ENCODE data around the gene C11orf24.

The C11orf24 gene

GRCh38 chr11:68221406-68221805 is 50.4 kb downstream of the C11orf24 start:
- no peaks in the 10 kb centered on the region for H3K9me3 ChIP-seq (ENCODE audit: control insufficient read depth in 2 of 2, low read length in 2 of 2)
- H3K27ac ChIP-seq (ENCODE audit: low read depth in 2 of 2, low read length in 2 of 2), result no peak overlapping the region
- H3K9ac ChIP-seq (ENCODE audit: low read depth in 1 of 2, low read length in 2 of 2), result no peak overlapping the region
- no peaks in the 10 kb centered on the region for H3K27me3 ChIP-seq (ENCODE audit: control insufficient read depth in 2 of 2, insufficient read depth in 2 of 2, low read length in 2 of 2)
- H3K36me3 ChIP-seq (ENCODE audit: control insufficient read depth in 2 of 2, insufficient read depth in 2 of 2, low read length in 2 of 2), result no peaks in the 10 kb centered on the region
- H3K4me3 ChIP-seq (ENCODE audit: low read length in 2 of 2), result no peak overlapping the region
- H3K4me1 ChIP-seq (ENCODE audit: control insufficient read depth in 2 of 2, insufficient read depth in 2 of 2, low read length in 2 of 2), result peaks cover 2 to 4% of the 10 kb centered on the region in 2 donors

- H3K4me1 ChIP-seq (ENCODE audit: control insufficient read depth in 2 of 2, insufficient read depth in 2 of 2, low read length in 2 of 2), result peaks cover 19 to 28% of the 10 kb centered on the region in 2 donors
- H3K27ac ChIP-seq (ENCODE audit: low read depth in 2 of 2, low read length in 2 of 2), result peak overlapping the region; percentile 80 to 83
Observed at GRCh38 chr11:68216171-68216938, 55.4 kb downstream of the C11orf24 start.

DNA sequence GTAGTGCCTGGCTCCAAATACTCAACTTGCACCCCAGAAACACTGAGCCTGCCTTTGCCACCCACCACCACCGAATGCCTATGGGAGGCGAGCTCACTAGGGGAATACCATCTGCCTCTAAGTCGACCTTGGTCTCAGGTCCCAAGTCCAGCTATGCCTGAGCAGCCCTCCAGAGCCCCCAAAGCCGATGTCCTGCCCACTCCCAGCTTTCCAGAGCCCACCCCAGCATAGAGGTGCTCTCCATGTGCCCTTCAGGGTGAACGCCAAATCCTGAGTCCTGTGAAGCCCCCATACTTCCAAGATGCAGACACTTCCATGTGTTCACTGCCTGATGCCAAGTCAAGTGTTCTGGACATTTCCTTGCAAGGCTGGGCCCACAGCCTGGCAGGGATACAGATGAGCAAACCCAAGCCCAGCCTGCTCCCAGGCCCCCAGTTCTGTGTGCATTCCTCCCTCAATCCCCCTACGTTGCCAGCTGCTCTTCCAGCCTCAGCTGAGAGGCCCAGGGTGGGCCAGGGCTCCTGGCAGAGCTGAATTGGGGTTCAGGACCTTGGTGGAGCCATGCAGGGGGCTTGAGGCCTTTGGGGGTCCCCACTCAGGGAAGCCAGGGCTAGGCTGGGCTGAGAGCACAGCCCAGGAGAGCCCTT is 56.1 kb downstream of the C11orf24 start:
- H3K36me3 ChIP-seq (ENCODE audit: control insufficient read depth in 2 of 2, insufficient read depth in 2 of 2, low read length in 2 of 2), result no peaks in the 10 kb centered on the region
- H3K27ac ChIP-seq (ENCODE audit: low read depth in 2 of 2, low read length in 2 of 2), result peak overlapping the region; percentile 80 to 83
- H3K9me3 ChIP-seq (ENCODE audit: control insufficient read depth in 2 of 2, low read length in 2 of 2), result no peaks in the 10 kb centered on the region
- H3K27me3 ChIP-seq (ENCODE audit: control insufficient read depth in 2 of 2, insufficient read depth in 2 of 2, low read length in 2 of 2), result no peaks in the 10 kb centered on the region
- H3K4me1 ChIP-seq (ENCODE audit: control insufficient read depth in 2 of 2, insufficient read depth in 2 of 2, low read length in 2 of 2), result peaks cover 26 to 34% of the 10 kb centered on the region in 2 donors
- H3K4me3 ChIP-seq (ENCODE audit: low read length in 2 of 2), result peak overlapping the region; percentile 18 to 50
- peak overlapping the region; percentile 67 to 79 for H3K9ac ChIP-seq (ENCODE audit: low read depth in 1 of 2, low read length in 2 of 2)

More at GRCh38 chr11:68216171-68216938, 55.4 kb downstream of the C11orf24 start:
- Histone ChIP-seq H3K36me3 (ENCODE audit: control insufficient read depth in 2 of 2, insufficient read depth in 2 of 2, low read length in 2 of 2) (no peaks in the 10 kb centered on the region), H3K27me3 (ENCODE audit: control insufficient read depth in 2 of 2, insufficient read depth in 2 of 2, low read length in 2 of 2) (no peaks in the 10 kb centered on the region), H3K4me3 (ENCODE audit: low read length in 2 of 2) (peak overlapping the region; percentile 18 to 50), H3K9me3 (ENCODE audit: control insufficient read depth in 2 of 2, low read length in 2 of 2) (no peaks in the 10 kb centered on the region), H3K9ac (ENCODE audit: low read depth in 1 of 2, low read length in 2 of 2) (peak overlapping the region; percentile 67 to 79)

DNA sequence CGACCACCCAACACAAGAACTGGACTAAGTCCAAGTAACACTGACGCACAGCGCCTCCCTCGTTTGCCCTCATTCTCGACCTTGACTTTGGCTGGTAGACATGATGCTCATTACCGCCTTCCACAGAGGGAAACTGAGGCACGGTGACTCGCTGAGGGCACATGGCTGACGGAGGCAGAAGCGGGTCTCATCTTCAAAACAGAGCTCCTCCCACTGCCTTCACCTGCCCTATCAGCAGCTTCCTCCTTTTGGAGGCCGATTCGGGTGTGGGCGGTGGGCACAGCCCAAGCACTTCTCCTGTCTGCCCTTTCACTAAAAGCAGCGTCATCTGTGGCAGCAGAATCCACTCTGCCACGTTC is 56.7 kb downstream of the C11orf24 start:
- no peaks in the 10 kb centered on the region for H3K36me3 ChIP-seq (ENCODE audit: control insufficient read depth in 2 of 2, insufficient read depth in 2 of 2, low read length in 2 of 2)
- no peaks in the 10 kb centered on the region for H3K27me3 ChIP-seq (ENCODE audit: control insufficient read depth in 2 of 2, insufficient read depth in 2 of 2, low read length in 2 of 2)
- H3K4me3 ChIP-seq (ENCODE audit: low read length in 2 of 2), result peak overlapping the region in 1 of 2 donors; percentile 26
- H3K4me1 ChIP-seq (ENCODE audit: control insufficient read depth in 2 of 2, insufficient read depth in 2 of 2, low read length in 2 of 2), result peaks cover 29 to 36% of the 10 kb centered on the region in 2 donors
- no peak overlapping the region for H3K9ac ChIP-seq (ENCODE audit: low read depth in 1 of 2, low read length in 2 of 2)
- no peak overlapping the region for H3K27ac ChIP-seq (ENCODE audit: low read depth in 2 of 2, low read length in 2 of 2)
- no peaks in the 10 kb centered on the region for H3K9me3 ChIP-seq (ENCODE audit: control insufficient read depth in 2 of 2, low read length in 2 of 2)

DNA sequence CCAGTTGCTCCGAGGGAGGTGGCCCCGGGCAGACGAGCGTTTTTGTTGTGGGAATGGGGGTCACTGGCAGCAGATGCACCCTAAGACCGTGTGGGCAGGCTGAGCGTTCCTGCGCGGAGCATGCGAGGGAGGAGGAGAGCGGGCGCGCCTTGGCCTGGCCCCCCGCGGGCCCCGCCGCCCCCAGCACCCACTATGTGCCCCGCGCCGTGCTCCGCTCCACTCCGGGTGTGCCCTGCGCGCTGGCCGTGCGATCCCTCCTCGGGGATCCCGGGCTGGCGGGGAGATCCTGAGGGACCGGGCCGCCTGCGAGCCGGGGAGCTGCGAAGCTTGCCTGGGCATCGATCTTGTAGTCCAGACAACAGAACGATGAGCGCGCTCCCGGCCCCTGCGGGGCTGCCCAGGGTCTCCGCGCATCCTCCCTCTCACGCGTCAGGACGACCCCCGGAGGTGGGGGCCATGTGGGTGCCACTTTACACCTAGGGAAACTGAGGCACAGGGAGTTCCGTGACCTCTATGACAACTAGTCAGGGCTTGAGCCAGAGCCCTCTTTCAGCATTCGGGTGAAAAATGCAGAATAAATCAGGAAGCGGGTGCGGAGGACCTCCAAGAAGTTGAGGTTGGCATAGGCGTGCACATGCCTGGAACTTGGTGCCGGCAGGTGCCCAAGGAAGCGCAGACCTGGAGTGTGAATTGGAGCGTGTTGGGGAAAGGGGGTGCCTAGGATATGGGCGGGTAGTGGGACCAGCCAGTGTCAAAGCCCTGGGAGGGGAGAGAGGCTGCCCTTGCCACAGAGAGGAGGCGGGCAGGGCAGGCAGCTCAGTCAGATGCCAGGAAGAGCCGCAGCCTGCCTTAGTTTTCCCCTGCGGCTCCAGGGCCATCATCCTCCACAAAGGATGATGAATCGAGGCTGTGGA is 57.3 kb downstream of the C11orf24 start:
- Histone ChIP-seq H3K9ac (ENCODE audit: low read depth in 1 of 2, low read length in 2 of 2) (peak overlapping the region; percentile 84 to 95), H3K27me3 (ENCODE audit: control insufficient read depth in 2 of 2, insufficient read depth in 2 of 2, low read length in 2 of 2) (no peaks in the 10 kb centered on the region), H3K36me3 (ENCODE audit: control insufficient read depth in 2 of 2, insufficient read depth in 2 of 2, low read length in 2 of 2) (no peaks in the 10 kb centered on the region), H3K9me3 (ENCODE audit: control insufficient read depth in 2 of 2, low read length in 2 of 2) (no peaks in the 10 kb centered on the region), H3K4me3 (ENCODE audit: low read length in 2 of 2) (peak overlapping the region; percentile 72 to 81), H3K27ac (ENCODE audit: low read depth in 2 of 2, low read length in 2 of 2) (peak overlapping the region; percentile 97 to 98), H3K4me1 (ENCODE audit: control insufficient read depth in 2 of 2, insufficient read depth in 2 of 2, low read length in 2 of 2) (peaks cover 33 to 42% of the 10 kb centered on the region in 2 donors)

- Histone ChIP-seq H3K9ac (ENCODE audit: low read depth in 1 of 2, low read length in 2 of 2) (peak overlapping the region; percentile 84 to 95), H3K27ac (ENCODE audit: low read depth in 2 of 2, low read length in 2 of 2) (peak overlapping the region; percentile 97 to 98), H3K27me3 (ENCODE audit: control insufficient read depth in 2 of 2, insufficient read depth in 2 of 2, low read length in 2 of 2) (no peaks in the 10 kb centered on the region), H3K4me3 (ENCODE audit: low read length in 2 of 2) (peak overlapping the region; percentile 72 to 81), H3K4me1 (ENCODE audit: control insufficient read depth in 2 of 2, insufficient read depth in 2 of 2, low read length in 2 of 2) (peaks cover 40 to 45% of the 10 kb centered on the region in 2 donors), H3K9me3 (ENCODE audit: control insufficient read depth in 2 of 2, low read length in 2 of 2) (no peaks in the 10 kb centered on the region), H3K36me3 (ENCODE audit: control insufficient read depth in 2 of 2, insufficient read depth in 2 of 2, low read length in 2 of 2) (no peaks in the 10 kb centered on the region)
Observed at GRCh38 chr11:68213555-68214172, 58.1 kb downstream of the C11orf24 start.

GRCh38 chr11:68213135-68213515 is 58.6 kb downstream of the C11orf24 start, which contains the start of gene KMT5B:
Gene KMT5B (minus strand): TSS chr11:68213296. CDS start chr11:68190076, 23,220 bp downstream.
- H3K9me3 ChIP-seq (ENCODE audit: control insufficient read depth in 2 of 2, low read length in 2 of 2), result no peaks in the 10 kb centered on the region
- peak within 1 kb of the TSS; percentile 83 to 94 for H3K4me3 ChIP-seq (ENCODE audit: low read length in 2 of 2)
- peak within 1 kb of the TSS; percentile 84 to 95 for H3K9ac ChIP-seq (ENCODE audit: low read depth in 1 of 2, low read length in 2 of 2)
- H3K27ac ChIP-seq (ENCODE audit: low read depth in 2 of 2, low read length in 2 of 2), result peak within 1 kb of the TSS; percentile 97 to 98
- peaks cover 40 to 45% of the 10 kb centered on the region in 2 donors for H3K4me1 ChIP-seq (ENCODE audit: control insufficient read depth in 2 of 2, insufficient read depth in 2 of 2, low read length in 2 of 2)
- H3K36me3 ChIP-seq (ENCODE audit: control insufficient read depth in 2 of 2, insufficient read depth in 2 of 2, low read length in 2 of 2), result no peaks in the 10 kb centered on the region
- no peaks in the 10 kb centered on the region for H3K27me3 ChIP-seq (ENCODE audit: control insufficient read depth in 2 of 2, insufficient read depth in 2 of 2, low read length in 2 of 2)

GRCh38 chr11:68212421-68213134 is 59.2 kb downstream of the C11orf24 start:
- Histone ChIP-seq H3K36me3 (ENCODE audit: control insufficient read depth in 2 of 2, insufficient read depth in 2 of 2, low read length in 2 of 2) (no peaks in the 10 kb centered on the region), H3K27me3 (ENCODE audit: control insufficient read depth in 2 of 2, insufficient read depth in 2 of 2, low read length in 2 of 2) (no peaks in the 10 kb centered on the region), H3K9me3 (ENCODE audit: control insufficient read depth in 2 of 2, low read length in 2 of 2) (no peaks in the 10 kb centered on the region), H3K4me1 (ENCODE audit: control insufficient read depth in 2 of 2, insufficient read depth in 2 of 2, low read length in 2 of 2) (peaks cover 40 to 45% of the 10 kb centered on the region in 2 donors), H3K27ac (ENCODE audit: low read depth in 2 of 2, low read length in 2 of 2) (peak overlapping the region; percentile 92 to 98), H3K4me3 (ENCODE audit: low read length in 2 of 2) (peak overlapping the region; percentile 83 to 94), H3K9ac (ENCODE audit: low read depth in 1 of 2, low read length in 2 of 2) (peak overlapping the region; percentile 73 to 88)

DNA sequence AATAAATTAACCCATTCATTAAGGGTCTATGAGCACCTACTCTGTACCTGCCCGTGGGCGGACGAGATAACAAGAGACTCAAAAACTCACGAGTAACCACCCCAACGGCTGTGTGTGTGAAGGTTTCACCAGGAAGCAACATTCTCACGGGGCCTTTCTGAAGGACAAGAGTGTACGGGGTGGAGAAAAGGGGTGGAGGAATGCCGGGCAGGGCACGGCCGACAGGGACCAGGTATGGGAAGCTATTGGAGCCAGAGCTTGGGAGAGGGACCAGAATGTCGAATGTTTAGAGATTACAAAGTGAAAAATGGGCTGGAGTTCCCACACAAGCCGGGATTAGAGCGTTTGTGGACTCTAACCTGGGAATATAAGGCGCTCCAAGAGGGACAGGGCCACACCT is 60.2 kb downstream of the C11orf24 start:
- H3K9me3 ChIP-seq (ENCODE audit: control insufficient read depth in 2 of 2, low read length in 2 of 2), result no peaks in the 10 kb centered on the region
- peaks cover 40 to 42% of the 10 kb centered on the region in 2 donors for H3K4me1 ChIP-seq (ENCODE audit: control insufficient read depth in 2 of 2, insufficient read depth in 2 of 2, low read length in 2 of 2)
- no peaks in the 10 kb centered on the region for H3K27me3 ChIP-seq (ENCODE audit: control insufficient read depth in 2 of 2, insufficient read depth in 2 of 2, low read length in 2 of 2)
- H3K36me3 ChIP-seq (ENCODE audit: control insufficient read depth in 2 of 2, insufficient read depth in 2 of 2, low read length in 2 of 2), result no peaks in the 10 kb centered on the region
- H3K9ac ChIP-seq (ENCODE audit: low read depth in 1 of 2, low read length in 2 of 2), result peak overlapping the region; percentile 73 to 88
- H3K27ac ChIP-seq (ENCODE audit: low read depth in 2 of 2, low read length in 2 of 2), result peak overlapping the region; percentile 87 to 92
- H3K4me3 ChIP-seq (ENCODE audit: low read length in 2 of 2), result peak overlapping the region; percentile 83 to 94

Measured in mucosa of rectum (tissue), 2 donors.